SK-N-SH (cell line): ENCODE results near the gene DSE.

Experiments used
- CHD2 ChIP-seq: fragments of 150-350 bp; IDR thresholded peaks from 2 replicates; pipeline ENCODE4 v1.6.1; 2018; ENCODE audit warnings: low read length; ENCODE audit not compliant: partially characterized antibody
- EP300 ChIP-seq, 2 experiments: IDR thresholded peaks; 2 replicates each; pipeline versions ENCODE4 v1.4.0 to v1.6.1; 2012; ENCODE audit warnings: borderline replicate concordance in 1 of 2, low read depth in 1 of 2, low read length in 1 of 2
- NFIC ChIP-seq: IDR thresholded peaks from 2 replicates; pipeline ENCODE4 v1.4.0; 2012; ENCODE audit warnings: borderline replicate concordance
- NRF1 ChIP-seq: IDR thresholded peaks from 2 replicates; pipeline ENCODE4 v1.6.1; 2012; ENCODE audit warnings: low read depth, mild to moderate bottlenecking, low read length
- POLR2AphosphoS5 ChIP-seq: IDR thresholded peaks from 2 replicates; pipeline ENCODE4 v1.6.1; 2012; ENCODE audit warnings: low read depth, low read length
- REST ChIP-seq: IDR thresholded peaks from 2 replicates; pipeline ENCODE4 v1.6.1; 2012; ENCODE audit warnings: mild to moderate bottlenecking, low read depth, low read length, moderate library complexity
- TAF1 ChIP-seq: IDR thresholded peaks from 2 replicates; pipeline ENCODE4 v1.6.1; 2012; ENCODE audit warnings: low read depth, mild to moderate bottlenecking, low read length, moderate library complexity, borderline replicate concordance
- USF1 ChIP-seq: IDR thresholded peaks from 2 replicates; pipeline ENCODE4 v1.4.0; 2012; ENCODE audit warnings: low read depth, borderline replicate concordance
- USF2 ChIP-seq: fragments of 150-350 bp; IDR thresholded peaks from 2 replicates; pipeline ENCODE4 v1.6.1; 2017; ENCODE audit warnings: antibody characterized with exemption, low read length, low read depth, borderline replicate concordance
- YY1 ChIP-seq: IDR thresholded peaks from 2 replicates; pipeline ENCODE4 v1.4.0; 2012; ENCODE audit warnings: low read depth, mild to moderate bottlenecking
- ZBTB33 ChIP-seq: IDR thresholded peaks from 2 replicates; pipeline ENCODE4 v1.4.0; 2012; ENCODE audit warnings: low read depth, borderline replicate concordance
- TF ChIP-seq, protein P1 (sequence below): fragments of 200-600 bp; sonication (generic); IDR thresholded peaks from 2 replicates; pipeline ENCODE4 v1.6.1; 2017; ENCODE audit warnings: antibody characterized with exemption, mild to moderate bottlenecking, moderate library complexity
- TF ChIP-seq, protein P2 (sequence below): IDR thresholded peaks from 2 replicates; pipeline ENCODE4 v1.4.0; 2012; ENCODE audit warnings: low read depth

- TF ChIP-seq EP300 (IDR thresholded peaks at IDR 0.05; ENCODE audit: borderline replicate concordance in 1 of 2, low read depth in 1 of 2, low read length in 1 of 2) (no peak), NRF1 (no peak), REST (no peak), USF2 (no peak), ZBTB33 (no peak), YY1 (no peak), NFIC (no peak), POLR2AphosphoS5 (no peak), USF1 (no peak), TAF1 (no peak), CHD2 (no peak)
- TF ChIP-seq, protein P1, sequence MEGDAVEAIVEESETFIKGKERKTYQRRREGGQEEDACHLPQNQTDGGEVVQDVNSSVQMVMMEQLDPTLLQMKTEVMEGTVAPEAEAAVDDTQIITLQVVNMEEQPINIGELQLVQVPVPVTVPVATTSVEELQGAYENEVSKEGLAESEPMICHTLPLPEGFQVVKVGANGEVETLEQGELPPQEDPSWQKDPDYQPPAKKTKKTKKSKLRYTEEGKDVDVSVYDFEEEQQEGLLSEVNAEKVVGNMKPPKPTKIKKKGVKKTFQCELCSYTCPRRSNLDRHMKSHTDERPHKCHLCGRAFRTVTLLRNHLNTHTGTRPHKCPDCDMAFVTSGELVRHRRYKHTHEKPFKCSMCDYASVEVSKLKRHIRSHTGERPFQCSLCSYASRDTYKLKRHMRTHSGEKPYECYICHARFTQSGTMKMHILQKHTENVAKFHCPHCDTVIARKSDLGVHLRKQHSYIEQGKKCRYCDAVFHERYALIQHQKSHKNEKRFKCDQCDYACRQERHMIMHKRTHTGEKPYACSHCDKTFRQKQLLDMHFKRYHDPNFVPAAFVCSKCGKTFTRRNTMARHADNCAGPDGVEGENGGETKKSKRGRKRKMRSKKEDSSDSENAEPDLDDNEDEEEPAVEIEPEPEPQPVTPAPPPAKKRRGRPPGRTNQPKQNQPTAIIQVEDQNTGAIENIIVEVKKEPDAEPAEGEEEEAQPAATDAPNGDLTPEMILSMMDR: no peak
- TF ChIP-seq, protein P2, sequence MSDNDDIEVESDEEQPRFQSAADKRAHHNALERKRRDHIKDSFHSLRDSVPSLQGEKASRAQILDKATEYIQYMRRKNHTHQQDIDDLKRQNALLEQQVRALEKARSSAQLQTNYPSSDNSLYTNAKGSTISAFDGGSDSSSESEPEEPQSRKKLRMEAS: no peak
Observed at GRCh38 chr6:116433206-116433712, 62.5 kb downstream of the DSE start.
